Peyer's patch (tissue), 4 donors: ENCODE measurements around the gene TMUB1. TPM values are rescaled to one million over a fixed set of nuclear protein-coding genes. Genes with fewer than 3 reads are reported as not detected.

Experiments used
- DNase-seq, 3 donors: peaks; one replicate each; pipeline ENCODE4 v3.0.0-alpha.2; 2017 to 2019
- H3K27ac ChIP-seq, 4 donors: fragments of 200-600 bp; sonication (generic); one replicate each; pipeline ENCODE4 v1.5.1; 2016 to 2019
- H3K27me3 ChIP-seq, 2 donors: fragments of 200-600 bp; sonication (generic); one replicate each; pipeline ENCODE4 v1.5.1; 2019
- H3K36me3 ChIP-seq, 3 donors: fragments of 200-600 bp; sonication (generic); one replicate each; pipeline ENCODE4 v1.5.1; 2016 to 2019
- H3K4me1 ChIP-seq, 4 donors: fragments of 200-600 bp; sonication (generic); one replicate each; pipeline ENCODE4 v1.5.1; 2016 to 2019
- H3K4me3 ChIP-seq, 4 donors: fragments of 200-600 bp; sonication (generic); 1 replicate in 3 of 4; 2 replicates in 1 of 4; pipeline ENCODE4 v1.5.1; 2016 to 2019; ENCODE audit warnings: mild to moderate bottlenecking in 1 of 4
- H3K9me3 ChIP-seq, 4 donors: fragments of 200-600 bp; sonication (generic); one replicate each; pipeline ENCODE4 v1.5.1; 2016 to 2019; ENCODE audit warnings: mild to moderate bottlenecking in 1 of 4
- CTCF ChIP-seq, 6 experiments: fragments of 450-650 bp in 4 of 6; fragments of 200-600 bp in 2 of 6; sonication (generic) in 1 of 6; IDR thresholded peaks; one replicate each; pipeline ENCODE4 v1.5.1; 2017 to 2019; ENCODE audit warnings: antibody characterized with exemption in 6 of 6, mild to moderate bottlenecking in 3 of 6, moderate library complexity in 1 of 6
- POLR2A ChIP-seq, 2 donors: fragments of 450-650 bp; IDR thresholded peaks; one replicate each; pipeline ENCODE4 v1.5.1; 2017; ENCODE audit warnings: antibody characterized with exemption in 2 of 2, mild to moderate bottlenecking in 2 of 2, moderate library complexity in 2 of 2
- total RNA-seq, 4 donors: library from RNA; depleted of rRNA; stranded (reverse); fragments of >200 nt; gene quantifications; one replicate each; pipeline ENCODE4 v1.1.0, GENCODE V29; 2016

The TMUB1 gene
- total RNA-seq, 4 donors from 2014 or later: 38.0 to 113 (median 100) TPM

- peaks cover 0 to 8% (median 1%) of the 10 kb centered on the region in 4 donors for H3K4me1 ChIP-seq
- DNase-seq: no peak
These were observed 36.6 kb upstream of the TMUB1 start for GRCh38 chr7:151119902-151120301.

GRCh38 chr7:151119055-151119415 lies 35.7 kb upstream of the TMUB1 start:
- Histone ChIP-seq H3K4me1 (peaks cover 0 to 11% (median 3%) of the 10 kb centered on the region in 4 donors), H3K27me3 (no peaks in the 10 kb centered on the region), H3K36me3 (peaks cover 0 to 62% (median 0%) of the 10 kb centered on the region in 3 donors), H3K4me3 (no peak overlapping the region), H3K9me3 (no peaks in the 10 kb centered on the region), H3K27ac (no peak overlapping the region)
- no peak for TF ChIP-seq CTCF (IDR thresholded peaks at IDR 0.05)
- no peak for TF ChIP-seq POLR2A (IDR thresholded peaks at IDR 0.05)
- no peak for DNase-seq

More at GRCh38 chr7:151119902-151120301, 36.6 kb upstream of the TMUB1 start:
- TF ChIP-seq CTCF (IDR thresholded peaks at IDR 0.05): no peak
- TF ChIP-seq POLR2A (IDR thresholded peaks at IDR 0.05): no peak
- Histone ChIP-seq H3K9me3 (no peaks in the 10 kb centered on the region), H3K4me3 (no peak overlapping the region), H3K36me3 (peaks cover 0 to 70% (median 0%) of the 10 kb centered on the region in 3 donors), H3K27me3 (no peaks in the 10 kb centered on the region), H3K27ac (no peak overlapping the region)

GRCh38 chr7:151118108-151119054 lies 35.1 kb upstream of the TMUB1 start:
- no peak for DNase-seq
- Histone ChIP-seq H3K9me3 (no peaks in the 10 kb centered on the region), H3K27ac (no peak overlapping the region), H3K36me3 (peaks cover 0 to 58% (median 0%) of the 10 kb centered on the region in 3 donors), H3K4me3 (no peak overlapping the region), H3K27me3 (no peaks in the 10 kb centered on the region), H3K4me1 (peaks cover 0 to 17% (median 4%) of the 10 kb centered on the region in 4 donors)
- TF ChIP-seq CTCF (IDR thresholded peaks at IDR 0.05): no peak
- no peak for TF ChIP-seq POLR2A (IDR thresholded peaks at IDR 0.05)

- peaks cover 0 to 17% (median 4%) of the 10 kb centered on the region in 4 donors for H3K4me1 ChIP-seq
- TF ChIP-seq POLR2A (IDR thresholded peaks at IDR 0.05) (no peak), CTCF (IDR thresholded peaks at IDR 0.05) (no peak)
- H3K36me3 ChIP-seq: peaks cover 0 to 50% (median 0%) of the 10 kb centered on the region in 3 donors
- no peak overlapping the region for H3K4me3 ChIP-seq
- no peaks in the 10 kb centered on the region for H3K27me3 ChIP-seq
- DNase-seq: peak in 1 of 3 donors; percentile 19
- no peaks in the 10 kb centered on the region for H3K9me3 ChIP-seq
- H3K27ac ChIP-seq: no peak overlapping the region
These were observed 34.3 kb upstream of the TMUB1 start for GRCh38 chr7:151117565-151117964.

- H3K36me3 ChIP-seq: peaks cover 0 to 48% (median 0%) of the 10 kb centered on the region in 3 donors
- TF ChIP-seq POLR2A (IDR thresholded peaks at IDR 0.05) (no peak), CTCF (IDR thresholded peaks at IDR 0.05) (no peak)
- no peak for DNase-seq
These were observed 33.5 kb upstream of the TMUB1 start for GRCh38 chr7:151116603-151117440.

More at GRCh38 chr7:151116603-151117440, 33.5 kb upstream of the TMUB1 start:
- Histone ChIP-seq H3K4me3 (no peak overlapping the region), H3K27ac (no peak overlapping the region), H3K9me3 (no peaks in the 10 kb centered on the region), H3K27me3 (no peaks in the 10 kb centered on the region), H3K4me1 (peaks cover 0 to 17% (median 4%) of the 10 kb centered on the region in 4 donors)
